Measurements from ENCODE around the gene NRXN3.

GRCh38 chr14:79809849-79810612 is 1639.9 kb downstream of the NRXN3 start:
- peak; percentile 47 for TF ChIP-seq CTCF (IDR thresholded peaks at IDR 0.05; ENCODE audit: poor library complexity)
- no peak for TF ChIP-seq EZH2phosphoT487 (IDR thresholded peaks at IDR 0.05; ENCODE audit: low read depth, severe bottlenecking, unreplicated experiment)
- TF ChIP-seq EZH2 (IDR thresholded peaks at IDR 0.05; ENCODE audit: borderline replicate concordance) = no peak
